ENCODE measurements around the gene ZBTB7C. TPM values are rescaled to one million over a fixed set of nuclear protein-coding genes. Genes with fewer than 3 reads are reported as not detected.

ZBTB7C gene
- total RNA-seq, 1 experiment from 2014 or later = 0.32 TPM

- ChIA-PET POLR2A (ENCODE audit: low non-redundant PET) (no interaction called here), CTCF (no interaction called here)
- intact Hi-C loops (cut with micrococcal nuclease; ENCODE audit: unreplicated experiment) = no loop called here
- no peaks in the 10 kb centered on the region for H3K9me3 ChIP-seq (ENCODE audit: low read depth, low read length, poor library complexity, severe bottlenecking)
- no peak for DNase-seq (ENCODE audit: low spot score)
- BruUV-seq (replicated peaks) = no TSS peak
- no peaks in the 10 kb centered on the region for H3K27me3 ChIP-seq (replicated peaks; ENCODE audit: insufficient read depth, low read depth, low read length, poor library complexity)
- H3K4me1 ChIP-seq (ENCODE audit: insufficient read depth, low read length, poor library complexity, severe bottlenecking) = no peaks in the 10 kb centered on the region
- no peak overlapping the region for H3K4me3 ChIP-seq (ENCODE audit: low read depth, low read length, poor library complexity, severe bottlenecking)
- H3K36me3 ChIP-seq (ENCODE audit: insufficient read depth, low read length, poor library complexity, severe bottlenecking) = no peaks in the 10 kb centered on the region
- TF ChIP-seq CTCF (conservative IDR thresholded peaks at IDR 0.05; ENCODE audit: low read depth, low read length) = no peak
- no peak for TF ChIP-seq EZH2 (IDR thresholded peaks at IDR 0.05; ENCODE audit: borderline replicate concordance, low read depth, low read length, poor library complexity, severe bottlenecking)
- H3K27ac ChIP-seq (ENCODE audit: low read depth, low read length, poor library complexity, severe bottlenecking) = no peak overlapping the region
These were observed 421.8 kb downstream of the ZBTB7C start for GRCh38 chr18:47987388-47987699.

DNA sequence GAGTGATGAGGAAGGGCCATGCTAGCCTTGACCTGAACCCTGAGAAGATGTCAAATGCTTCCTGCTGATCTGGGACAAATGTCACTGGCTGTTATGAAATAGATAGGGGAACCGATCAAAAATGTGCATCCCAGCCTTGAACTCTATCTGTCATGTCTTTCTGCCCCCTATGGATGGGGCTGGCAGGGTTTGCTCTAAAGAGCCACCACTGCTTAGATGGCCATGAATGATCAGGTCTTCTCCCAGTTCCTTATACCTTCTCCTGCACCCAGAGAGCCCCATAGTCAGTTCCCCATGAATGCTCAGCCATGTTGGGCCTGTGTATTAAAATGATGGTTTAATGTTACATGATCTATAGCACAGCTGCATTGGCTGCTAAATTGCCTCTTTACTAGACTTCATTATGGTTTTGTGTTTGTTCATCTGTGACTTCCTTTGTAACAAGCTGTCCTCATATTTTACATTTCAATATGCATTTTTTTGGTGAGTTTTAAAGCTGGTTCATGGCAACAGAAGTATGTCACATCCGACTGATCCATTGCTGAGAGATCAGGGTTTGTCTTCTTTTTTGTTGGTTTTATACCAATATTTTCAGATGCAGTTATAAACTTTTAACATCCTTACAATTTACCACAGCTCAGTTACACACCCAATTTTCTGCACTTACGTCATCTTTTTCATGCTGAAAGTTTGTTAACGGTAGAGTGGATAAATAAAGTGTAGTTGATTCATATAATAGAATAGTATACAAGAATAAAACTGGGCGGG lies 422.4 kb downstream of the ZBTB7C start:
- H3K4me1 ChIP-seq (ENCODE audit: insufficient read depth, low read length, poor library complexity, severe bottlenecking) = no peaks in the 10 kb centered on the region
- CTCF ChIA-PET = no interaction called here
- no peak overlapping the region for H3K27ac ChIP-seq (ENCODE audit: low read depth, low read length, poor library complexity, severe bottlenecking)
- DNase-seq (ENCODE audit: low spot score) = no peak
- H3K36me3 ChIP-seq (ENCODE audit: insufficient read depth, low read length, poor library complexity, severe bottlenecking) = no peaks in the 10 kb centered on the region
- POLR2A ChIA-PET (ENCODE audit: low non-redundant PET) = interaction anchor here (0.6 kb wide), 1 partner anchor 388 kb away, joined by 12 read pairs; no protein-coding TSS in a partner anchor
- intact Hi-C loops (cut with micrococcal nuclease; ENCODE audit: unreplicated experiment) = no loop called here
- H3K9me3 ChIP-seq (ENCODE audit: low read depth, low read length, poor library complexity, severe bottlenecking) = no peaks in the 10 kb centered on the region
- H3K4me3 ChIP-seq (ENCODE audit: low read depth, low read length, poor library complexity, severe bottlenecking) = no peak overlapping the region
- no peak for TF ChIP-seq CTCF (conservative IDR thresholded peaks at IDR 0.05; ENCODE audit: low read depth, low read length)
- no peak for TF ChIP-seq EZH2 (IDR thresholded peaks at IDR 0.05; ENCODE audit: borderline replicate concordance, low read depth, low read length, poor library complexity, severe bottlenecking)
- BruUV-seq (replicated peaks) = no TSS peak
- H3K27me3 ChIP-seq (replicated peaks; ENCODE audit: insufficient read depth, low read depth, low read length, poor library complexity) = no peaks in the 10 kb centered on the region

- no peaks in the 10 kb centered on the region for H3K27me3 ChIP-seq (replicated peaks; ENCODE audit: insufficient read depth, low read depth, low read length, poor library complexity)
- H3K27ac ChIP-seq (ENCODE audit: low read depth, low read length, poor library complexity, severe bottlenecking) = no peak overlapping the region
- POLR2A ChIA-PET (ENCODE audit: low non-redundant PET) = no interaction called here
- H3K4me1 ChIP-seq (ENCODE audit: insufficient read depth, low read length, poor library complexity, severe bottlenecking) = peaks cover 6% of the 10 kb centered on the region
- BruUV-seq (replicated peaks) = no TSS peak
- intact Hi-C loops (cut with micrococcal nuclease; ENCODE audit: unreplicated experiment) = no loop called here
- no peaks in the 10 kb centered on the region for H3K9me3 ChIP-seq (ENCODE audit: low read depth, low read length, poor library complexity, severe bottlenecking)
- no peak for DNase-seq (ENCODE audit: low spot score)
- TF ChIP-seq EZH2 (IDR thresholded peaks at IDR 0.05; ENCODE audit: borderline replicate concordance, low read depth, low read length, poor library complexity, severe bottlenecking) (no peak), CTCF (conservative IDR thresholded peaks at IDR 0.05; ENCODE audit: low read depth, low read length) (no peak)
- H3K4me3 ChIP-seq (ENCODE audit: low read depth, low read length, poor library complexity, severe bottlenecking) = no peak overlapping the region
- H3K36me3 ChIP-seq (ENCODE audit: insufficient read depth, low read length, poor library complexity, severe bottlenecking) = no peaks in the 10 kb centered on the region
- CTCF ChIA-PET = no interaction called here
These were observed 423.3 kb downstream of the ZBTB7C start for GRCh38 chr18:47985866-47986265.
